Rectal smooth muscle tissue (tissue), 1 donor: ENCODE measurements around the gene WWOX.

Source experiments
- H3K27ac ChIP-seq: one replicate; pipeline ENCODE4 v1.7.0; 2013; ENCODE audit warnings: low read depth, low read length, inconsistent platforms
- H3K27me3 ChIP-seq: one replicate; pipeline ENCODE4 v1.7.0; 2013; ENCODE audit warnings: low read length; ENCODE audit not compliant: control insufficient read depth, insufficient read depth
- H3K36me3 ChIP-seq: one replicate; pipeline ENCODE4 v1.7.0; 2013; ENCODE audit warnings: low read length; ENCODE audit not compliant: control insufficient read depth, insufficient read depth
- H3K4me1 ChIP-seq: one replicate; pipeline ENCODE4 v1.7.0; 2013; ENCODE audit warnings: low read length; ENCODE audit not compliant: control insufficient read depth, insufficient read depth
- H3K4me3 ChIP-seq: one replicate; pipeline ENCODE4 v1.7.0; 2013; ENCODE audit warnings: low read length
- H3K9ac ChIP-seq: one replicate; pipeline ENCODE4 v1.7.0; 2013; ENCODE audit warnings: low read length

WWOX gene

GRCh38 chr16:78461496-78462287 is 362.2 kb downstream of the WWOX start:
- Histone ChIP-seq H3K27me3 (no peaks in the 10 kb centered on the region), H3K27ac (no peak overlapping the region), H3K9ac (no peak overlapping the region), H3K4me3 (no peak overlapping the region), H3K4me1 (no peaks in the 10 kb centered on the region), H3K36me3 (no peaks in the 10 kb centered on the region)

GRCh38 chr16:78462288-78463208 is 363.1 kb downstream of the WWOX start:
- no peak overlapping the region for H3K9ac ChIP-seq
- H3K27me3 ChIP-seq = no peaks in the 10 kb centered on the region

GRCh38 chr16:78463591-78463990 is 364.1 kb downstream of the WWOX start:
- H3K27ac ChIP-seq = no peak overlapping the region
- H3K9ac ChIP-seq = no peak overlapping the region
- H3K4me3 ChIP-seq = no peak overlapping the region
- H3K27me3 ChIP-seq = no peaks in the 10 kb centered on the region
- H3K4me1 ChIP-seq = no peaks in the 10 kb centered on the region
- H3K36me3 ChIP-seq = no peaks in the 10 kb centered on the region

More at GRCh38 chr16:78462288-78463208, 363.1 kb downstream of the WWOX start:
- Histone ChIP-seq H3K4me1 (no peaks in the 10 kb centered on the region), H3K27ac (no peak overlapping the region), H3K4me3 (peak overlapping the region; percentile 29), H3K36me3 (no peaks in the 10 kb centered on the region)

GRCh38 chr16:78464833-78465232 is 365.4 kb downstream of the WWOX start:
- Histone ChIP-seq H3K9ac (no peak overlapping the region), H3K36me3 (no peaks in the 10 kb centered on the region), H3K4me3 (no peak overlapping the region), H3K27me3 (no peaks in the 10 kb centered on the region), H3K4me1 (no peaks in the 10 kb centered on the region), H3K27ac (no peak overlapping the region)

GRCh38 chr16:78465730-78466129 is 366.3 kb downstream of the WWOX start:
- H3K9ac ChIP-seq = no peak overlapping the region
- H3K36me3 ChIP-seq = no peaks in the 10 kb centered on the region

GRCh38 chr16:78469787-78470186 is 370.3 kb downstream of the WWOX start:
- no peaks in the 10 kb centered on the region for H3K36me3 ChIP-seq
- H3K4me1 ChIP-seq = no peaks in the 10 kb centered on the region
- H3K9ac ChIP-seq = no peak overlapping the region

More at GRCh38 chr16:78465730-78466129, 366.3 kb downstream of the WWOX start:
- Histone ChIP-seq H3K4me3 (no peak overlapping the region), H3K27me3 (no peaks in the 10 kb centered on the region), H3K4me1 (no peaks in the 10 kb centered on the region), H3K27ac (no peak overlapping the region)

GRCh38 chr16:78473031-78473699 is 373.7 kb downstream of the WWOX start:
- Histone ChIP-seq H3K27ac (no peak overlapping the region), H3K4me3 (no peak overlapping the region), H3K4me1 (no peaks in the 10 kb centered on the region)

More at GRCh38 chr16:78469787-78470186, 370.3 kb downstream of the WWOX start:
- H3K4me3 ChIP-seq = no peak overlapping the region
- H3K27me3 ChIP-seq = no peaks in the 10 kb centered on the region
- H3K27ac ChIP-seq = no peak overlapping the region

GRCh38 chr16:78474762-78475161 is 375.3 kb downstream of the WWOX start:
- Histone ChIP-seq H3K4me3 (no peak overlapping the region), H3K27ac (no peak overlapping the region), H3K9ac (no peak overlapping the region), H3K27me3 (no peaks in the 10 kb centered on the region), H3K36me3 (no peaks in the 10 kb centered on the region), H3K4me1 (no peaks in the 10 kb centered on the region)

More at GRCh38 chr16:78473031-78473699, 373.7 kb downstream of the WWOX start:
- no peaks in the 10 kb centered on the region for H3K36me3 ChIP-seq
- no peaks in the 10 kb centered on the region for H3K27me3 ChIP-seq
- no peak overlapping the region for H3K9ac ChIP-seq

- no peak overlapping the region for H3K4me3 ChIP-seq
- no peaks in the 10 kb centered on the region for H3K4me1 ChIP-seq
- H3K9ac ChIP-seq = no peak overlapping the region
- H3K27me3 ChIP-seq = no peaks in the 10 kb centered on the region
- no peak overlapping the region for H3K27ac ChIP-seq
- no peaks in the 10 kb centered on the region for H3K36me3 ChIP-seq
These were observed 377.2 kb downstream of the WWOX start for GRCh38 chr16:78476615-78477014.

- H3K36me3 ChIP-seq = no peaks in the 10 kb centered on the region
These were observed 378.9 kb downstream of the WWOX start for GRCh38 chr16:78478267-78478861.

GRCh38 chr16:78479723-78480122 is 380.3 kb downstream of the WWOX start:
- no peak overlapping the region for H3K9ac ChIP-seq
- no peak overlapping the region for H3K27ac ChIP-seq
- H3K4me1 ChIP-seq = no peaks in the 10 kb centered on the region
- H3K27me3 ChIP-seq = no peaks in the 10 kb centered on the region
- H3K4me3 ChIP-seq = no peak overlapping the region
- no peaks in the 10 kb centered on the region for H3K36me3 ChIP-seq

More at GRCh38 chr16:78478267-78478861, 378.9 kb downstream of the WWOX start:
- H3K9ac ChIP-seq = no peak overlapping the region
- H3K4me3 ChIP-seq = no peak overlapping the region
- no peaks in the 10 kb centered on the region for H3K4me1 ChIP-seq
- H3K27ac ChIP-seq = no peak overlapping the region
- H3K27me3 ChIP-seq = no peaks in the 10 kb centered on the region

GRCh38 chr16:78480588-78480987 is 381.1 kb downstream of the WWOX start:
- Histone ChIP-seq H3K36me3 (no peaks in the 10 kb centered on the region), H3K4me3 (no peak overlapping the region), H3K9ac (no peak overlapping the region), H3K4me1 (no peaks in the 10 kb centered on the region), H3K27me3 (no peaks in the 10 kb centered on the region), H3K27ac (no peak overlapping the region)
